KOPT-K1 (cell line): ENCODE measurements around the gene SSBP3.

Source experiments
- H3K27ac ChIP-seq: fragments of 200-600 bp; sonication (generic); 2 replicates; pipeline ENCODE4 v1.5.1; 2016; ENCODE audit warnings: antibody characterized with exemption, mild to moderate bottlenecking, low read depth, low read length; ENCODE audit not compliant: poor library complexity, severe bottlenecking
- H3K36me3 ChIP-seq: fragments of 200-600 bp; sonication (generic); 2 replicates; pipeline ENCODE4 v1.5.1; 2017; ENCODE audit warnings: antibody characterized with exemption, mild to moderate bottlenecking, low read length, moderate library complexity; ENCODE audit not compliant: insufficient read depth
- H3K9me3 ChIP-seq: fragments of 200-600 bp; sonication (generic); 2 replicates; pipeline ENCODE4 v1.5.1; 2017; ENCODE audit warnings: antibody characterized with exemption, low read length, mild to moderate bottlenecking; ENCODE audit not compliant: insufficient read depth, poor library complexity, severe bottlenecking

Gene SSBP3

DNA sequence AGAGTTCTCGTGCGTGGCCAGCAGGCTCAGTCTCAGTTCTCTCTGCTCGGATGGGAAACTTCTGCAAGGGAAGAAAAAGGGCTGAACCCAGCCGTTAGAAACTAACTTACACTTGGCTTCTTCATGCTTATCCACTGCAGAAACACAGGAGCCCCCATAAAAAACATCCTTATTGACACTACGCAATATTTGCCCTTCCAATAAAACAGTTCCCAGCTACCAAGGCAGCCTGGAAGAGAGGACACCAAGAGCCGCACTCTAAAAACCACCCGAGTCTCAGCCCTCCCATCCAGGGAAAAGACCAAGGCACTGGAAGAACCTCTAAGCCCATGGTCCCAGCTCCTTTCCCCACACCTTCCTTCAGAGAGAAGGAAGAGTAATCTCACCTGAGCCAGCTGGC is 61.1 kb downstream of the SSBP3 start:
- no peak overlapping the region for H3K27ac ChIP-seq
- H3K9me3 ChIP-seq: no peaks in the 10 kb centered on the region
- peaks cover 58% of the 10 kb centered on the region for H3K36me3 ChIP-seq

DNA sequence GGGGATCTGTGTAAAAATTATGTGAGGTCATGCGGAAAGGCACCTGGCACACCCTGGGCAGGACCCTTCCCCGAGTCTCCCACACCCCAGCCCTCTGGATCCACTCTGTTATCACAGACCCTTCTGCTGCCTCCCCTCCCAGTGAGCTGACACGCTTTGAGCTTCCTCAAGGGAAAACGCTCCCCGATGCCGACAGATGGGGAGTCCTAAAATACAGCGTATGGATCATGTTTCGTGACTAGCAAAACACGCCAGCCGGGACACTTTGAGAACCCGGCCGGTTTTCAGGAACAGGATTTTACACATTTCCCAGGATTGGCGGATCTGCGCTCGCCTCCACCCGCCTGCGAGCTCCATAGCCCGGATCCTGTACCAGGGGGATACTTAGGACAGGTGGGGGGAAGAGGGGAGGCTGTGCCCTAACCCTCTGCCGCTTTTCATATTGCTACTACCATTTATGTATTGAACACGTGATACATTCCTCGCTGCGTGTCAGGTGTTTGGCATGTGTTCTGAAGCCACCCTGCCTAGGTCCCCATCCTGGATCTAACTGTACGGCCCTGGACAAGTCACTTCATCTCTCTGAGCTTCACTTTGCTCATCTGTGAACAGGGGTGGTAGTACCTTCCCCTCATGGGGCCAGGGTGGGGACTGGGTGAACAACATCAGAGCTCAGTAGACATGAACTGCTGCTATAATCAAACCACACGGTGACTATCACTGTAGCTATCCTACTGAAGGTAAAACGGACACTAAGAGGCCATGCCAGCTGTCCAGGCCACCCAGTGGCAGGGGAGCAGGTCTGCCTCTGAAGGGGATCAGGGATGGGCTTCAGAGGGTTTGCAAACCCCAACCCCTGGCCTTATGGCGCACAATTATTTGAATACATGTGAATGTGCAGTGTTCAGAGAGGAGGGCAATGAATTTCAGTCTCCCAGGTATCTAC is 63.2 kb downstream of the SSBP3 start:
- H3K9me3 ChIP-seq: no peaks in the 10 kb centered on the region
- peaks cover 52% of the 10 kb centered on the region for H3K36me3 ChIP-seq
- no peak overlapping the region for H3K27ac ChIP-seq

DNA sequence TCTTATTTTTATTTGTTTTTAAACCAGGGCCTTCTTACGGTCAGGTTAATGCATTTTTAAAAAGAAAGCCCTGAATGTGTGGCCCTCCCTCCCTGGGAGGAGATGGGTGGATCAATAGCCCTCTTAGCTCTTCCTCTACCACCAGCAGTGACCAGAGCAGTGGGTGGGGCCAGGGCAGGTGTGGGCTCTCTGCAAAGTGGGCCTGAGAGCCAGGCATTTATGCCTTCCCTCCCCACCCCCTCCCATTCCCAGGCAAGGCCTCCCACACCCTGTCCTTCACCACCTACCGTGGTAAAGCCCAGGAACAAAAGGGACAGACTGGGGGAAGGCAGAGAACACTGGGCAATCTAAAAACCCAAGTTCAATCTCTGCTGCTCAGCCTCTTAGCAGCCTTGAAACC is 63.9 kb downstream of the SSBP3 start:
- H3K36me3 ChIP-seq: peaks cover 57% of the 10 kb centered on the region
- H3K27ac ChIP-seq: no peak overlapping the region
- H3K9me3 ChIP-seq: no peaks in the 10 kb centered on the region

DNA sequence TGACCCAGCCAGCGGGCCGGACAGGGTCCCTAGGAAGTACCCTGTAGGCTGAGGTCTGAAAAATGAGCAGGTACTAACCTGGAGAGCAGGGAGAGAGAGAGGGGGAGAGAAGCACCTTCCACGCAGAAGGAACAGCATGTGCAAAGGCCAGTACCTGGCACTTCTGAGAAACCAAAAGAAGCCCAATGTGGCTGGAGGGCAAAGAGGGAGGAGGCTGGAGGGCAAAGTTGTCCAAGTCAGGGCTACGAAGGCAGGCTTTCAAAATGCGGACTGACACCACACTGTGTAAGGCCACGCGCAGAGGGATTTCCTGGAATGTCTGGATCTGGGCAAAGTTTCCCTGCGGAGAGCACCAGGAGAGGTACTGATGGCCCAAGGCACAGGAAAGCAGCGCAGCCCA is 64.4 kb downstream of the SSBP3 start:
- H3K27ac ChIP-seq: no peak overlapping the region
- H3K36me3 ChIP-seq: peaks cover 62% of the 10 kb centered on the region
- H3K9me3 ChIP-seq: no peaks in the 10 kb centered on the region

DNA sequence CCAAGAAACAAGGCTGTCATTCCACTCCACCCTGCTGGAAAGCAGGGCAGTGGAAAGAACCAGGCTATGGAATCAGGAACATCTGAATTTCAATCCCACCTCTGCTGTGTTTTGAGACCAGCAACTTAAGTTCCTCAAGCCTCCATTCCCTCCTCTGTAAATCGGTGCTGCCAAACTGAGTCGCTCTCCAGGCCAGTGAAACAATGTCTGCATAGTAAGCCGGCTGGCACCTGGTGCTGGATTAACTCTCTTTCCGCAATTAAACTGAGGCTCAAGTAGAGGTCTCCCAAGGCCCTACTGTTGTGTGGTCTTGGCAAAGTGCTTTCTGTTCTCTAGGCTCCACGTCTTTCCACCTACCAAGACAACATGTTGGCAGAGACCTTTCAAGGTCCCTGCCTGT is 65.3 kb downstream of the SSBP3 start:
- H3K36me3 ChIP-seq: peaks cover 68% of the 10 kb centered on the region
- no peaks in the 10 kb centered on the region for H3K9me3 ChIP-seq
- H3K27ac ChIP-seq: no peak overlapping the region

DNA sequence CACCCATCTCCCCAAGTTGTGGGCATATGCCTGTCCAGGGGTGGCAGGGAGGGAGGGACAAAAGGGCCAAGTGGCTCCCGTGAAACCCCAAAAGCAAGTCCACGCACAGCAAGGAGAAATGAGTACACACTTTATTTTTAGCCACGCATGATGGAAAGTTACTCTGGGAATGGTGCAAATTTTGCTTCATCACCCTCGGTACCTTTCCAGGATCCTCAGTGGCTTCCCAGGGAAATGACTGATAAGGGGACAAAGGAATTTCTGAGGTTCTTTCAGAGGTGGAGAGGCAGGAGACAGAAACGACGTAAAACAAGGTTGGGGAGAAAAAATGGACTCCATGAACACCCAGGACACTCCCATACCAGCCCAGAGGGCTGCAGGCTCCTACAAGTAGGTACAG is 65.8 kb downstream of the SSBP3 start:
- peaks cover 73% of the 10 kb centered on the region for H3K36me3 ChIP-seq

DNA sequence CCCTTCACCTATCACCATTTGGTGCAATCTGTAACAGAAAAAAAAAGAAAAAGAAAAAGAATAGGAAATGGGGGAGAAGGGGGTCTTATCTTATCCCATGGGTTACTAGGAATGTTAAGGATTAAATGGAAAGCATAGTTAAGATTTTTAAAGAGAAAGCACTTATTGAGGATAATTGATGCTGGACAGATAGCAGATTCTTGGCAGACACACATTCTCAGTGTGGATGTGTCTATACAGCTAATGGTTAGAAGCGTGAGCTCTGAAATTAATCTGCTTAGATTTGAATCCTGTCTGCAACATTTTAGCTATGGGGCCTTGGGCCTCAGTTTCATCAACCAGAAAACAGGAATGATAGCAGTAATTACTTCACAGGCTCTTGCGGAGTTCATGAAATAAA is 67.1 kb downstream of the SSBP3 start:
- Histone ChIP-seq H3K36me3 (peaks cover 73% of the 10 kb centered on the region), H3K9me3 (no peaks in the 10 kb centered on the region), H3K27ac (no peak overlapping the region)

More for the DNA sequence above, 65.8 kb downstream of the SSBP3 start:
- Histone ChIP-seq H3K27ac (no peak overlapping the region), H3K9me3 (no peaks in the 10 kb centered on the region)

DNA sequence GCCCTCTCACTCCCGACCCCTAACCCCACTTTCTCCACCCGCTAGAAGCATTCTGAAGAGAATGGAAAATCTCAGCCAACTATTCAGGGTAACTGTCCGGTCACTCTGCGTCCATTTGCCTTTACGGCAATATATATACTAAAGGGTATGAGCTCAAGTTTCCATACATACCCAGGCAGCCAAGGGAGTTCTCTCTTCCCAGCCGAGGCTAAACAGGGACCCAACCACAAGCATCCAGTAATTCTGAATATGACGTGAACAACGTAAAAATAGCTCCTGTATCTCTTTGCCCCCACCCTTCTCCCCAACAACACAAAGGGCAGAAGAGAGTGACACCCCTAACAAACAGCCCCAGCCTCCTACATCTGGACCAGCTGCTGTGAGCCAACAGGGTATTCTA is 67.7 kb downstream of the SSBP3 start:
- H3K9me3 ChIP-seq: no peaks in the 10 kb centered on the region
- no peak overlapping the region for H3K27ac ChIP-seq
- H3K36me3 ChIP-seq: peaks cover 72% of the 10 kb centered on the region

DNA sequence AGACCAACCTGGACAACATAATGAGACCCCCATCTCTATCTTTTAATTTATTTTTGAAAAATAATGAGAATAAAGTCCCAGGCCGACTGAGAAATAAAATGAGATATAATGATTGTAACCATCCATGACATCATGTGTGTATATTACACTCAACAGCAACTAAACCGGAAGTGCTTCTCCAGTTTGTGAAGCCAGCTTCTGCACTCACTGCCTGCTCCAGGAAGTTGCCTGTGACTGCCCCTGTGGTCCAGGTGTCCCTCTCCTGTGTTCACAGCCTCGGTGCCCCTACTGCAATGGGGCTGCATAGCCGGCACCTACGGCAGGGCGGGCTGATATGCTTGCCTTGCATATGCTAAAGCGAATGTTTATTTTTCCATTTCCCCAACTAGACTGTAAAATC is 68.3 kb downstream of the SSBP3 start:
- H3K36me3 ChIP-seq: peaks cover 73% of the 10 kb centered on the region
- no peak overlapping the region for H3K27ac ChIP-seq
- no peaks in the 10 kb centered on the region for H3K9me3 ChIP-seq

DNA sequence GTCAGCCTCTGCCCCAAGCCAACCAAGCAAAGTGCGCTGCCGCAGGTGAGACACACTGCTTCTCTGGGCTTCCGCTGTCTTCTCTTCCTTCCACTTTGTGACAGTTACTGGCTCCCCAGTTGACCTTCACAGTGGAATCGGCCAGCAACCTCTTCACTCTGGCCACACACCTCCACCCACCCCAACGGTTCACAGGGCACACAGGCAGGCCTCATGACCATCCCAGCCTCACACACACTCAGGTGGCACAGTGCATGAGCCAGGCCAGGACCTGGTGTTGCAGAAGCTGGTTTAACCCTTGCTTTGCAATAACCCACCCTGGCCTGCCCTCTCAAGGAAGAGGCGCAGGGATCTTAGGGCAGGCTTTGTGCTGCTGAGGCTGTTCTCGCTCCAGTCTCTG is 69.2 kb downstream of the SSBP3 start:
- no peaks in the 10 kb centered on the region for H3K9me3 ChIP-seq
- peaks cover 78% of the 10 kb centered on the region for H3K36me3 ChIP-seq
- H3K27ac ChIP-seq: no peak overlapping the region

DNA sequence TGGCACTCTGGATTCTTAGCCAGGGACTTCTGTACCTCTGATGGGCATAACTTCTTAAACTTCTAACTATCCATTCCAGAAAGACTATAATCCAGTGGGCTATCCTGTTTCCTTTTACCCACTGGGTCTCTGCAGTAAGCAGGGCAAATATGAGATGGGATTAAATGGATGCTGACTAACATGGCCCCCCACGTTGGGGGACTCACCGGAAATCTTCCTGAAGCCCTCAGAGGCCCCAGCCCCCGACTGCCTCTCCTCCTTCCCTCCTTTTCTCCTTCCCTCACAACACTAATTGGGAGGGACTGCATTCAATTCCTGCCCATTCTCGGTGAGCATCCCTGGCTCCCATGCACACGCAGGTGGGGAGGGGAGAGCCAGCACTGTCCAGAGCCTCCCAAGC is 70.1 kb downstream of the SSBP3 start:
- H3K27ac ChIP-seq: no peak overlapping the region

DNA sequence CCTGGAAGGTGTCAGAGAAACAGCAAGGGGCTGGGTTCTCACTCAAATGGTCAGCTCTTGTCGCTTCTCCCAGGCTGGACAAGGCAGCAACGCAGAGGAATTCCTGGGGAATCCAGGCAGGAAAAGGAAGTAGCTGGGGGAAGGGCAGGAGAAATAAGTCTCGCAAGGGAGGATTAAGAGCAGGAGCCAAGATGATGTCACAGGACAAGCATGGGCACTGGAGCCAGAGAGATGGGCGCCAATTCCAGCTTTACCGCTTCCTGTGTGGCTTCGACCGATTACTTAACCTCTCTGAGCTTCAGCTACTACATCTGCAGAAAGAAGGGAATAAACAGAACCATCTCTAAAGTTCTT is 70.5 kb downstream of the SSBP3 start:
- Histone ChIP-seq H3K36me3 (peaks cover 78% of the 10 kb centered on the region), H3K27ac (no peak overlapping the region)

More for the DNA sequence above, 70.1 kb downstream of the SSBP3 start:
- H3K9me3 ChIP-seq: no peaks in the 10 kb centered on the region
- H3K36me3 ChIP-seq: peaks cover 78% of the 10 kb centered on the region

DNA sequence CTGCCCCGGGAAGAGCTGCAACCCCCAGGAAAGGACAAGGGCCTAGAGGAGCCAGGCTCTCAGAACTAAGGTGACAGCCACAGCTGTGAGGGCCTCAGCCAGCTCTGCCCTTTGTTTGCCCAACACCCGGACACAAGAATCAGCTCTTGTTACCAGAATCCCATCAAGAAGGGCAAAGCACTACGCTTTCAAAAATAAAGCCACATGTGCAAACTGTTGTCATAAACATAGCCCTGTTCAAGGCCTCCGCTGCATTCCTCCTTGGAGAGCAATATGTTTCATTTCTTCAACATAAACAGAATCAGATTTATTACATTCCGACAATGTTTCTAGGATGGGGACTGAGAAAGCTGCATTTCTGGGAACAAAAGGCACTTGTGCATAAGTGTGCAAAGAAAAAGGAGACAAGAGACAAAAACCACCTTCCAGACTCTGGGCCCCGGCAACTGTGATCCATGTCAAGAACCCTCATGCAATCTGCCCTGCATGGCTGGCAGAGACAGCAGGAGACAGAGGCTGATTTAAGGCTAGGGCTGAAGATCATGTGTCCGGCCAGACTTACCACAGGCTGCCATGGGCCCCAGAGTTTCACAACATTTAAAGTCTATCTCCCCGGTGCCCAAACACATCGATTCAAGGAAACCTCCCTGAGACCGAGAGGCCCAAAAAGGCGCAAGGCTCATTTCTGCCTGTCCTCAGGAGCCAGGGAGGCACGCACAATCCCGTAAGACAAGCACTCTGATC is 71.0 kb downstream of the SSBP3 start:
- no peaks in the 10 kb centered on the region for H3K9me3 ChIP-seq
- H3K27ac ChIP-seq: no peak overlapping the region
- peaks cover 75% of the 10 kb centered on the region for H3K36me3 ChIP-seq

More for the DNA sequence above, 70.5 kb downstream of the SSBP3 start:
- H3K9me3 ChIP-seq: no peaks in the 10 kb centered on the region

DNA sequence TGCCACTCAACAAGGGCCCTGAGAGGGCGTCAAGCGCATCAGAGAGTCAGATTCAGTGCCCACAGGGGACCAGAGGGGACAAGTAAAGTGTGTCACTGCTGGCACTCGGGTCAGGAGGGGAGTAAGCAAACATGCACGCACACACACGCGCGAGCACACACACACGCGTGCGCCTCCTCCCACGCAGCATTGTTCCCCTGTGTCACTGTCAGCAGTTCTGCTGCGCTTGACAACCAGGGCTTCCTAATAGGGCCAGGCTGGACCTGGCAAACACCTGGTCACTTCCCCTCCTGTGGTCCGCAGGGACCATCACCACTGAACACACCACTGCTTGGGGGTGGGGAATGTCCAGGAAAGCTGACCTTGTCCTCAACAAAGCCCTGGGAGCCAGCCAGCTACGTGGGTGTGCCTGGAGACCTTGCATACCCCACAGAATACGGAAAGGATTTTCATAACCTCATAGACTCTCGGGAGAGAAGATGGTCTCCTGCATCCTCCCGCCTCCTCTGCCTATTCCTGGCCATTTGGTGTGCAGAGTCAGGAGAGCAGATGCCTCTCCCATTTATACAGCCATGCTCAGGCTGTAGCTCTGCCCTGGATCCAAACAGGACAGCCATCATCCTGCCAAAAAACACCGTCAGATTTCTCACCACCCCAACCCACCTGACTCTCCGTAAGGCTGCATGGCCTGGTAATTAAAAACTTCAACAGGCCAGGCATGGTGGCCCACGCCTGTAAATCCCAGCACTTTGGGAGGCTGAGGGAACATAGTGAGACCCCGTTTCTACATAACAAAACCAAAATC is 73.2 kb downstream of the SSBP3 start:
- Histone ChIP-seq H3K27ac (no peak overlapping the region), H3K9me3 (no peaks in the 10 kb centered on the region), H3K36me3 (peaks cover 76% of the 10 kb centered on the region)
